SHP77 treated with DMSO at 0.1 percent for 48 hours (cell line): ENCODE results near the gene OR2A42.
"Not testable (repeated sequence)": the region's sequence is repeated elsewhere in the genome, so short reads cannot be mapped to it uniquely, and the experiment has no call there.

Experiments
- DNase-seq: peaks from one replicate; lab custom pipeline; 2025; lab: John Stamatoyannopoulos, UW

The OR2A42 gene

DNA sequence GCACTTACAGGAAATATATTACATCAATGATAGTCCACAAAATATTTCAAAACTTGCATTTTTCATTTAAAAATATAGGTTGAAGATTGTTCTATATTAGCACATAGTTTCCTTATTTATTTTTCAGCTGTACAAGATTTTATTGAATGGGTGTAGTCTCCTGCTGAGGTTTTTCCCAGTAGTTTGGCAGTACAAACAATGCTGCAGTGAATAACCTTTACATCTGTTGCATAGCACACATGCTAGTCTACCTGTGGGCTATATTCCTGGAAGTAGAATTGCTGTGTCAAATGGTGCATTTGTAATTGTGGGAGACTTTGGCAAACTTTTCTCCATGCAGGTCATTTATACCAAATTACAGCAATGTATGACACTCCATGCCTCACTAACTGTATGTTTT, 18.9 kb downstream of the OR2A42 start:
- not testable (repeated sequence) for DNase-seq

DNA sequence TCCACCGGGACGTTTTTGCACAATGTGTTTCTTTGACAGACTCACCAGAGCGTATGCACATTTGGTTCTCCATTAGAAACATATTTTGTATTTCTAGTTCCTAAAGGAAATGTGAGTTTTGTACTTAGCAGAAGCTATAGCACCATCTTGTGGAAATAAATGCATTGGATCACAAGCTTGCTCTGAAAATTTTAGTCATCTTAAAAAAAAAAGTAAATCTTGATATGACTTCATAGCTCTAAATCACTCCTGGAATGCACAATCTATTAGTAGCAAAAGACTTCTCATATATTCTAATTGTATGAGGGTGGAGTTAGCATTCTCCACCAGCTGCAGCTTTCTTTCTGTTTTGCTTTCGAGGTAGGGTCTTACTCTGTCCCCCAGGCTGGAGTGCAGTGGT, 20.3 kb downstream of the OR2A42 start:
- DNase-seq: not testable (repeated sequence)

DNA sequence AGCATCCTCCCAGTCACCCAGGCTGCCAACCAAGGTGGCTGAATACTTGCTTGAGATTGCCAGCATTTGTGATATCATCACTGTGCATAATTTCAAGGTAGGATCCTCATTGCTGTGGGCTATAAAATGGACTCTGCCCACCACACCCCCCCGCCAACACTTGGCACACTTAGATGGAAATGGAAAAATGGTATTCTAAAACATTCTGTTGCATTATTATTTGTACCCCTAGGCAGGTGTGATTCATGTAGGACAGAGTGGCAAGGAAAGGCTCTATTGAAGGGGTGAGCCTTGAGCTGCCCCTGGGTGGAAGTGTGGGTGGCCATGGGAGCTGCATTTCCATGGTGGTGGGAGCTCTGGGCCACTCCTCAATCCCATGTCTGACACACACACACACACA, 20.8 kb downstream of the OR2A42 start:
- DNase-seq: not testable (repeated sequence)

DNA sequence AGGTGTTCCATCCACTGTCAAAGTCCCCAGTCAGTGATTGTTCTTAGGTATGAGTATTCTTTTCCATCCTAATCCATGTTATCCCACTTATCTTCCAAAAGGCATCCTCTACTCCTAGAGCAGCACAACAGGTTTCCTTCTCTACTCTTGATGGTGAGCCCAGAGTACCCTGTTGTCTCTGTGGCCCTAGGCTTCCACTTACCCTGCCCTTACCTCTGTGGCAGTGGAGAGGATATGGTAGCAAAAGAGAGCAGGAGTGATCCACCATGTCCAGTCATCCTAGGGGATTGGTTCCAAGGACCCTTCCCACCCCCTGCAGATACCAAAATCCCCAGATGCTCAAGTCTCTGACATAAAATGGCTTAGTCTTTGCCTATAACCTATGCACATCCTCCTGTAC, 22.2 kb downstream of the OR2A42 start:
- not testable (repeated sequence) for DNase-seq

DNA sequence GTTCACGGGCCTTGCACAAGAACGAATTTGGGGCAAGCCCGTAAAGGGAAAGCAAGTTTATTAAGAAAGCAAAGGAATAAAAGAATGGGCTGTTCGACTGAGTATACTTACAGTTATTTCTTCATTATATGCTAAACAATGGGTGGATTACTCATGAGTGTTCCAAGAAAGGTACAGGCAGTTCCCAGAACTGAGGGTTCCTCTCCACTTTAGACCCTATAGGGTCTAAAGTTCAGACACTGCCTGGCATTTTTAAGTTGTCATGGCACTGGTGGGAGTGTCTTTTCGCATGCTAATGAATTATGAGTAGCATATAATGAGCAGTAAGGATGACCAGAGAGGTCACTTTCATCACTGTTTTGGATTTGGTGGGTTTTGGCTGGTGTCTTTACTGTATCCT, 34.1 kb downstream of the OR2A42 start:
- DNase-seq: not testable (repeated sequence)

DNA sequence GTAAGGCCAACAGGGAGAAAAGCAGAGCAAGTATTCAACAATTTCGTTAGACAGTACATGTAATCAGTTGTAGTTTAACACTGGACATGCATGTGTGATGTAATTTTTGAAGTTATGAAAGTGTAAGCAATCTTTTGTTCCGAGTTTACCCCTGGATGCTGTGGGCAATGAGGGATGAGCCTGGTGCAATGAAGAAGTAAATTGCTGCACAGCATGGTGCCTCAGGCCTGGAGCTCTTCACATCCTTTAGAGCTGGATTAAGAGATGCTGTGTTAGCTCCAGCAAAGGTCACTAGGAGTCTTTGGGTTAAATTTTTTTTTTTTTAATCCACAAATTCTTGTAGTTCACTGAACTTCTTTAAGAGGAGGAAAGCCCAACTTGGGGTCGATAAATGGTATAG, 36.3 kb downstream of the OR2A42 start:
- not testable (repeated sequence) for DNase-seq

DNA sequence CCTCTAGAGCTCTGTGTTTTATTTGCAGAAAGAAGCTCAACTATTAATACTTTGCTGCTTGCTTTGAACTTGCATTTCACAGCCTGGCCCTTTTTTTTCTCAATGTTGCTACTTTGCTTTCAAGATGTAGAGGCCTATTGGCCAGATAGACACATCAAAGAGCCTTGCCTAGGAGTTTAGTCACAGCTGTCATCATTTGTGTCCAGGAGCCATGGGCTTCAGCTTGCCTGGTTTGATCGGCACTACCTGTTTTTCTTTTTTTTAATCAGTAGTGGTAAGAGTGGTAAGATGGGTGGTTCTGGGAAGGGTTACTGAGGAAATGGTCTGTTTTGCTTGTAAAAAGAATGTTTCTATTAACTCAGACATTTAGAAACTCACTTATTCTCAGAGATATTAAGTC, 37.4 kb downstream of the OR2A42 start:
- not testable (repeated sequence) for DNase-seq

DNA sequence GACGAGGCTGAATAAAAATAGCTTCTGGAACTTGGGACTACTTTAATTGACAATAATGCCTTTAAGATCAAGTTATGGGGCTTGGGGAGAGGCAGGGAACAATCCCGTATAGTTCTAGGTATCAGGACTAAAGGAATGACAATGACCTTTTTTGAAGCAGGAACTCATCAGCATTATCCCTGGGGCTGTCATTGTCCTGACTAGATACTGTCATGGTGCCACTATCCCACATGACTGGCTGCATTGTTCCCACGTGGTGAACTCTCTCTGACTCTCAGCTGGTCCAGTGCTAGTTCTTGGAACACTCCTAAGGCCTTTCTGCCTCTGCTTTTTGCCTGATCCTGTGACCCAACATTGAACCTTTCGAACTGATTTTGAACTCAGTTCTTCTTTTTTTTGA, 40.5 kb downstream of the OR2A42 start:
- DNase-seq: not testable (repeated sequence)

DNA sequence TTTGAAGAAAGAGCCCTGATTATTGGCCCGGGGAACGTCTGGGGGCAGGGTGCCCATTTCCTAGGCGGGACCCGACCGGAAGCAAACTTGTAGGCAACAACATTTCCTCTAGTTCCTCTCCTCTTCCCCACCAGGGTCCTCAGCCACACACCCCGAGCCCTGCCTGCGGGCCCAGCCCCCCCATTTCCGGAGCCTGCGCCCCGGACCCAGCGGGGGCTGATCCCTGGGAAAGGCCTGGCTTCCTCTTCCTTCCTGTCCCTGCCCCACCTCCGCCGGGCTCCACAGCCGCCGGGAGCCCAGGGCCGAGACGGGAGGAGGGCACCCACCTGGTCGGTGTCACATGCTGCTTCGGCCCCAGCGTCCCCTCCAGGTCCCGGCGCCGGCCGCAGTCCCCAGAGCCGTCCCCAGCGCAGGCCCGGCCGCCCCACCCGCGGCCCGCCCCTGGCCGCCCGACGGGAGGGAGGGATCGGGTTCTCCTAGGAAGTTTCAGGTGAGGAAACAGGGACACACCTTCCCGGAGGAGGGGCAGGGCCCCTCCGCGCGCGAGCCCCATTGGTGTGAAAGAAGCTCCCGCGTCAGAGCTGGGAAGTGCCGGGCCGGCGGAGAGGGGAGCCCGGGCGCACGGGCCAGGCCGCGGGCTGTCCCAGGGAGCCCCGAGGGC, 44.1 kb downstream of the OR2A42 start, which contains the start of gene ARHGEF35:
TSS of gene ARHGEF35 (minus strand) at position 622 of the 661 bp plus-strand sequence. CDS start 7,450 bp downstream, outside the sequence.
- not testable (repeated sequence) for DNase-seq

DNA sequence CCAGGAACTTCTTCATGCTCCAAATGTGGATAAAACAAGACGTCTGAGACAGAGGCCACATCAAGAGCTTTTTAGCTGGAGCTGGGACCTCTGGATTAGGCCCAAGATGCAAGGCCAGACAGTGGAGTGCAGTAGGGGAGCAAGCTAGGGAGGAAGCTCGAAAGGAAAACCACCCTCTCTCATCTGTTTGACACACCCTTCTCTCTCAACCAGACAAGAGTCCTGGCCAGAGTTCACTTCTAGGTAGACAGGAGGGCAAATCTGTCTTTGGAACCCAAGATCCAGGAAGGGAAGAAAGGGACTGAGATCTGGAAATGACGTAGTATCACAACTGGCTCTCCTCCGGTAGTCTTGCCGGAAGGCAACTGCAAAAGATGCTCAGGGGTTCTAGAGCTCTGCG, 45.0 kb downstream of the OR2A42 start:
- not testable (repeated sequence) for DNase-seq

DNA sequence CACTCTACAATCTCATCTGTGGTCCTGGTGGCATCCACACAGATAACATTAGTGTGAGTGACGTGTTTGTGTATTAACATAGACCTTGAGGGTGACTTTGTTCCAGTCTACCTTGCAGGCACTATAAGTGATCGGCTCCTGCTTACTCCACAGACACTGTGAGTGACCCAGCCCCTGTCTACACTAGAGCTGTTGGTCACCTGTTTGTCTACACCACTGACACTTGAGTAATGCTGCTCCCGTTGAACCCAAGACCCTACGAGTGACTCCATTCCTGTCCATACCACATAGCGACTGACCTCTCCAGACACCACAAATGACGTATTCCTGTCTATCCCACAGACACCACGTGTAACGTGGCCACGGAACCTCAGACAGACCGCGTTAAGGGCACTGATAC, 45.6 kb downstream of the OR2A42 start:
- DNase-seq: not testable (repeated sequence)

DNA sequence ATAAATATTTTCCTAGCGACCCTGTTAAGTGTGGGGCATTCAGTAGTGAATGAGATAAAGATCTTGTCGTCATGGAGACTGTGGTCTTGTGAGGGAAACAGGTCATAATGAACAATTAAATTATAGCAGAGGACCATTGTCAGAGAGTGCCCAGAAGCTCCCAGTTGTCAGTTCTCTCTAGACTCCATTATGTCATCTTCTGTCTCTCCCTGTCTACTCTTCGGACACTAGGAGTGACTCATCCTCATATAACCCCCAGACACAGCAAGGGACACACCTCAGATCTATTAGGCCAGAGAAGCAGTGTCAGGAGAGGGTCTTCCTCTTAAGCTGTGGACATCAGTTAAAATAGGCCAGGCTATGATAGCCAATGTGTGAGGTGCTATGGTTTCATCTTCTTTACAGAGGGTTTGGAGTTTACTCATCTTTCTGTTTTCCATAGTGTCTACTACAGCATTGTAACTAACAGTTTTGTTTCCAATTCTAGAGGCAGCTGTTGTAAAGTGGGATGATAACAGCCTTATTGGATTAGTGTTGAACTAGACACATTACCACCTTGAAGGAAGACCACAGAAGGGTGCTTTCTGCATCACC, 50.7 kb downstream of the OR2A42 start:
- DNase-seq: not testable (repeated sequence)

DNA sequence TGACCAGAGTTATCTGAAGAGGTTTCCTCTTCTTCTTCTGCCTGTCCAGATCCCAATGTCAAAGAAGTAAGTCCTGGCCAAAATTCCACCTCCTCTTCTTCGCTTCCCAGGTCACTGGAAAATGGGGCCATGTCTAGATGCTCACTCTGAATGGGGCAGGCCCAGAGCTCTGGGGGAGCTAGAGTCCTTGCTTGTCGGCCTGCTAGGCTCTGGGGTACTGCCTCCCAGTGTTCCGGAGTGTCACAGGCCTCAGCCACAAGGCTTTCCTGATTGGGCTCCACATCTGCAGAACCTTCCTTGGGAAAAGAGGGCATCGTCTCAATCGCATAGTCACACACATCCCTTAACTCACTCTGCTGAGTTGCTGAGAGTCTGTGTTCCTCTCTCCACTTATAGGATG, 51.6 kb downstream of the OR2A42 start:
- DNase-seq: not testable (repeated sequence)

DNA sequence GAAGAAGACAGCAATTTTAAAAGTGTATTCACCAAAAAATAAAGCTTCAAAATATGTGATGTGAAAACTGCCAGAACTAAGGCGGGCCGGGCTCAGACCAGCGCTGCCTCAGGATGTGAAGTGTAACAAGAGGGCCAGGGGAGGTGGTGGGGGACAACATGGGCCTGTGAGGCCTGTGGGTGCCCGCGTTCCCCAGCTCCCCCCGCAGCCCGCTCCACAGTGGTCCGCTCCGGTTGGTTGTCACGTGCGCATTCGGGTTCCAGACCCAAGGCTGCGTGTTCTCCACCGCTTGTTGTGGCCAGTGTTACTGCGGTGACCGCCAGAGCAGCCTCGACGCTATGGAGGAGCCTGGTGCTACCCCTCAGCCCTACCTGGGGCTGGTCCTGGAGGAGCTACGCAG, 56.2 kb downstream of the OR2A42 start, which contains the start of gene CTAGE4:
TSS of gene CTAGE4 (plus strand) at position 301 of the 400 bp plus-strand sequence. CDS start at position 339, 38 bp downstream.
- not testable (repeated sequence) for DNase-seq

DNA sequence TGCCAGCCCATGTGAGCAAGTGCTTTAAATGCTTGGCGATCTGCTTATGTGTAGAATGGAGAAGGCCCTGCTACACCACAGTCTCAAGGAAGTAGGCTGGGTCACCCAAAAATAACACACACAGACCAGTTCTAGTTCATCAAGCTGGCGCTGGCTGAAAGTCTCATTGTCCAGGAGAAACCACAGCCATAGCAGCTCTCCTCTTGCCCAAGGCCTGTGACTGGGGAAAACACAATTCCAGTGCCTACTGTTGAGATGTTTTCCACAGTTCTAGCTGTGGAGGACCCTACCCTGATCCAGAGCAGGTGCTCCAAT, 60.3 kb downstream of the OR2A42 start:
- not testable (repeated sequence) for DNase-seq

DNA sequence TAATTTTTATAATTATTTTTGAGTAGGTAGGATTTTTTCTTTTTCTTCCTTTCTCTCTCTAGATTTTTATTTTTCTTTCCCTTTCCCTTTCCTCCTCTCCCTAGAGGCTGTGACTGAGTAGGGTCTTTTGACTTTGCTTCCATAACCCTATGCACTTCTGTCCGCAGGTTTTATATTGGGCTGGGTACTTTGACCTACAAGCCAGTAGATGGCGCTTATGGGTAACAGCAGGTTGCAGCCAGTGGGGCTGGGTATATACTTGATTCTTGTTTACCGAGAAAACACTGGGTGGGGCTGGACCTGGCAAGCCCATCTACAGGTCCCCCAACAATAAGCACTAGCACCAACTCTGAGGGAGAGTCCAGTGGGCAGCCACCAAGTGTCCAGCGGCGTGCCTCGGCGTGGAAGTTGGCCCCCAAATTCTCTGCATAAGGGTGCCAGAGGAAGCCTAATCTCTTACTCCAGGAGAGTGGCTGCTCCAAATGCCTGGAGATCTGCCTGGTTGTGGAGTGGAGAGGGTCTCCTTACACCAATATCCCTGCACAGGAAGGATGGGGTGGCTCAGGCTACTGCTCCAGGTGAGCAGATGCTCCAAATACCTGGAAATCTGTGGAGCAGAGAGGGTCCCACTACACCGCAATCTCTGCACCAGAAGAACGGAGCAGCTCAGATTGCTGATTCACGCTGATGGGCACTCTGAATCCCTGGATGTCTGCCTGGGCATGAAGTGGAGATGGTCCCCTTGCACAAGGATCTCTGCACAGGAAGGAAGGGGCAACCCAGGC, 60.8 kb downstream of the OR2A42 start:
- DNase-seq: not testable (repeated sequence)
